NCI-H2081 (cell line): ENCODE measurements around the gene RNF111.

Source experiments
- DNase-seq, 2 experiments: peaks; one replicate each; lab custom pipeline; 2025; lab: John Stamatoyannopoulos, UW

RNF111 gene

GRCh38 chr15:58987491-58988005, at the start of gene RNF111:
Gene RNF111 (plus strand): TSS chr15:58987663. CDS start chr15:59030823, 43,160 bp downstream.
- peak; percentile 91 to 97 for DNase-seq

- DNase-seq = no peak
These were observed 40.3 kb upstream of the RNF111 start for GRCh38 chr15:58947179-58947578.

GRCh38 chr15:58951388-58952007, 36.0 kb upstream of the RNF111 start:
- DNase-seq = peak; percentile 50 to 62

GRCh38 chr15:58952751-58953150, 34.7 kb upstream of the RNF111 start:
- DNase-seq = no peak

GRCh38 chr15:58957101-58957973, 30.1 kb upstream of the RNF111 start:
- peak; percentile 56 to 76 for DNase-seq

GRCh38 chr15:58958811-58959210, 28.7 kb upstream of the RNF111 start:
- DNase-seq = no peak

GRCh38 chr15:58962136-58962535, 25.3 kb upstream of the RNF111 start:
- DNase-seq = no peak

GRCh38 chr15:58962662-58963565, 24.5 kb upstream of the RNF111 start:
- DNase-seq = no peak

- DNase-seq = no peak
These were observed 20.8 kb upstream of the RNF111 start for GRCh38 chr15:58966698-58967097.

GRCh38 chr15:58967479-58967878, 20.0 kb upstream of the RNF111 start:
- no peak for DNase-seq

- no peak for DNase-seq
These were observed 9.6 kb upstream of the RNF111 start for GRCh38 chr15:58977887-58978286.

GRCh38 chr15:58980351-58980939, 7.0 kb upstream of the RNF111 start:
- peak; percentile 7 to 39 for DNase-seq

- DNase-seq = no peak
These were observed 5.5 kb upstream of the RNF111 start for GRCh38 chr15:58981808-58982475.

GRCh38 chr15:58983261-58983660, 4.2 kb upstream of the RNF111 start:
- DNase-seq = no peak

GRCh38 chr15:58985443-58985842, 2.0 kb upstream of the RNF111 start:
- no peak for DNase-seq

GRCh38 chr15:58987036-58987435, 427 bp upstream of the RNF111 start:
- no peak for DNase-seq

- peak; percentile 34 to 62 for DNase-seq
These were observed 733 bp downstream of the RNF111 start for GRCh38 chr15:58988006-58988785.

- DNase-seq = no peak
These were observed 4.7 kb downstream of the RNF111 start for GRCh38 chr15:58992181-58992580.

- no peak for DNase-seq
These were observed 7.5 kb downstream of the RNF111 start for GRCh38 chr15:58994906-58995453.

GRCh38 chr15:58999694-59000093, 12.2 kb downstream of the RNF111 start:
- DNase-seq = no peak
